HG03280 (cell line): Measurements from ENCODE around the gene FBXW12.

ENCODE experiments used
- ATAC-seq: cut with Tn5 transposase; IDR thresholded peaks from one replicate; pipeline ENCODE4 v1.9.1; 2021; ENCODE audit warnings: mild to moderate bottlenecking, moderate library complexity; ENCODE audit not compliant: unreplicated experiment

The FBXW12 gene

DNA sequence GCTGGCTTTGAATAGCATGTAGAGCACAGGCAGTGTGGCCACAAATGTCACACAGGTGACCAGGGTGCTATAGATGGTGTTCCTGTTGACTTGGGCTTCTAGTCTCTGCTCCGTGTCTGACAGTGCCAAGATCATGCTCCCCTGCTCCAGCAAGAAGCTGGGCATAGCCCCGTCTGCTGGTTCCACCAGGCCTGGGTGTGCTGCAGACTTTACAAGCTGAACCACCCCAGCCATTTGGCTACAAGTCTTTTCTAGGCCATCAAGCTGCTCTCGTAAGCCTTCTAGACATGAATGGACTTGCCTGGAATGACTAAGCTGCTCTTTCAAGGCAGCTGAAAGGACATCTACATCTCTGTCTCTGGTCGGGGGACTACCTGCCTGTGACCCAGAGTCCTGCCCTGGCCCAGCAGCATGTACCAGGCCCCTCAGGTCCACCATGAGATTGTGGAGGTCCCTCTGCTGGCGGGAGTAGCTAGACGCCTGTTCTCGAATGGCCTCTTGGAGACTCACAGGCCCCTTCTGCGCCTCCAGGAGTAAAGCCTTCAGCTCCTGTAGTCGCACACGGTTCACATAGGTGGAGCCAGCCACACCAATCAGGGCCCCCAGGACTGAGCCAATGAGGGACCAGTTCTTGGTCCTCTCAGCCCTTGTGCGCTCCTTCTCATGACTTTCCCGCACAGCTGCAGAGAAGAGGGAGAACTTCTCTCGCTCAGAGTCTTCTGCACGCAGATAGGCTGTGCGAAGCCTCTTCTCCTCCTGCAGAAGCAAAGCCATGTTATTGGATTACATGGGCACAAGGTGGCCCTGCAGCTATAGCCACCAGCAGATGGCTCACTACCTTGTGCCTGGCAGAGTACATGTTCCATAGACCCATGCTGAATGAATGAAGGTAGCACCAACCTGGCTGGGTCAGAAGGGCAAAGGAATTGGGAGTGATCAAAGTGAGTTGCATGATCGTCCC lies 60.7 kb downstream of the FBXW12 start:
- ATAC-seq: no peak

GRCh38 chr3:48433472-48434118 lies 61.6 kb downstream of the FBXW12 start:
- ATAC-seq: no peak

- no peak for ATAC-seq
Observed at GRCh38 chr3:48434591-48435222, 62.7 kb downstream of the FBXW12 start.

- no peak for ATAC-seq
Observed at GRCh38 chr3:48435223-48435595, 63.2 kb downstream of the FBXW12 start.

- no peak for ATAC-seq
Observed at GRCh38 chr3:48435774-48436476, 63.9 kb downstream of the FBXW12 start.

GRCh38 chr3:48436477-48436787 lies 64.4 kb downstream of the FBXW12 start:
- ATAC-seq: no peak

GRCh38 chr3:48436855-48437254 lies 64.8 kb downstream of the FBXW12 start:
- ATAC-seq: no peak

DNA sequence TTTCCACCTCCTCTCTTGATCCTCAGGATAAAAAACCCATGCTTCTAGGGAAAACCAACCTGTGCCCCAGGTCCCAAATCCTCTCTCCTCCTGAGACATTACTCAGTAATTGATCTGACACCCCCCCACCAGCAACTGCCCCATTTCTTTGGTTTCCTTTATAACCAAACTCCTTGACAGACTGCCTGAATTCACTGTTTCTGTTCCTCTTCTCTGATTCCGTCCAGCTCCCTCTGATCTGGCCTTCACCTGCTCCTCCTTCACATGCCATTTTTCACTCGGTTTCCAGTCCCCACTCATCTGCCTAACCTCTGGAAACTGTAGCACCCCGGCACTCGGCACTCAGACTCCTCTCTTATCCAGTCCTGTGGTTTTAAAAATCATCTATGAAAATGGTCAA lies 65.8 kb downstream of the FBXW12 start:
- ATAC-seq: no peak

DNA sequence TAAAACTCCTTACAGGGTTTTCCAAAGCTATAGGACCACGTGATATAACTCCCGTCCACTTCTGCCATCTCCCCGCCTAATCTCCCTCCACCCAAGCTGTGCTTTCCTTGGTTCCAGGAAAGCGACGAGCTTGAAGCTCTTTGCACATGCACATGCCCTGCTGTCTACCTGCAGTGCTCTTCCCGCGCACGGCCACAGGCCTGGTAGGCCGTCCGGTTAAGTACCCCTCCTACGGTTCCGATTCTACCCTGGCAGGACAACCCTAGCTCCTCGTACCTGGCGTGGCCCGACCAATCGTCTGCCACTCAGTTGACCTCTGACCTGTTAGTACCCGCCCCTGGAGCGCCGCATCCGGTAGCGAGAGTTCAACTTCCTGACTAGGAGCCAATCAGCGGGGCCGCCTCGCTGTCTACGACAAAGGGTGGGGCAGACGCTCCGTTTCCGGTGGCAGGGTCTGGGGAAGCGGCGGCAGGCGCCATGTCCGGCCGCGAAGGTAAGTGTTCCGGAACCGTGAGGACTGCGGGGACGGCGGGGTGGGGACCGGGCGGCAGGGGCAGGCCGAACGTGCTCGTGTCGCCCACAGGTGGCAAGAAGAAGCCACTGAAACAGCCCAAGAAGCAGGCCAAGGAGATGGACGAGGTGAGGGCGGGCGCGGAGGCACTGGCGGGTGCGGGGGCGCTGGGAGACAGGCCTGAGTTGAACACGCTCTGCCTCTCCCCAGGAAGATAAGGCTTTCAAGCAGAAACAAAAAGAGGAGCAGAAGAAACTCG lies 68.0 kb downstream of the FBXW12 start, which contains the start of the genes CCDC51 and TMA7:
TSS of gene CCDC51 (minus strand) at position 300 of the 770 bp plus-strand sequence. CDS start 4,991 bp downstream, outside the sequence.
TSS of gene TMA7 (plus strand) at position 438 of the 770 bp plus-strand sequence. CDS start at position 478, 40 bp downstream.
- peak; percentile 99 for ATAC-seq

DNA sequence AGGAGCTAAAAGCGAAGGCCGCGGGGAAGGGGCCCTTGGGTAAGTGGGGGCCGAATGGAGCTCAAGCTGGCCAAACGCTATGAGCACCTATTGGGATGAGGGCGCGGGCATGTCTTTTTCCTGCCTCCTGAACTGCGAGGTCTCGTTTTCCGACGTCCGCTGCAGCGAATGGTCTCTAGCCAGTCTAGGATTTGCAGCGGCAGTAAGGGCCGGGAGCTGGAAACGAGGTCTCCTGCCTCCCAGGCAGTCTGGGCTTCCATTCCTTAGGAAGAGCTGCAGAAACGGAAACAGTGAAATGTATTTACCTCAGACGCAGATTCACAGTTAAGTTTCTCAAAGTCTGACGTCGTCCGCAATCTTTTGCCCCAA lies 68.6 kb downstream of the FBXW12 start:
- ATAC-seq: no peak

DNA sequence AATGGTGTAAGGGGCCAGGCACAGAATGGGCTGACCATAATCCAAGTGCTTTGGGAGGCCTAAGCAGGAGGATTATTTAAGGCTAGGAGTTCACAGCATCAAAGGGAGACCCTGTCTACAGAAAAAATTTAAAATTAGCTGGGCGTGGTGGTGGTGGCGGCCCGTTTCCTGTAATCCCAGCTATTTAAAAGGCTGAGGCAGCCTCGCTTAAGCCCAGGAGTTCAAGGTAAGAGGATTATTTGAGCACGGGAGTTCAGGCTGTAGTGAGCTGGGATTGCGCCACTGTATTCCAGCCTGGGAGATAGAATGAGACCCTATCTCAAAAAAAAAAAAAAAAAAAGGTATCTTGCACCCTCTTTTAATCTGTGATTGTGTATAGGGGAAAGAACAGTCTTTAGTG lies 69.9 kb downstream of the FBXW12 start:
- ATAC-seq: no peak
